ENCODE measurements around the gene RIPOR3.
"Not testable (repeated sequence)": the region's sequence is repeated elsewhere in the genome, so short reads cannot be mapped to it uniquely, and the experiment has no call there.

RIPOR3 gene

GRCh38 chr20:50724112-50724725 lies 32.9 kb upstream of the RIPOR3 start:
- no peak for DNase-seq (ENCODE audit: low spot score)

DNA sequence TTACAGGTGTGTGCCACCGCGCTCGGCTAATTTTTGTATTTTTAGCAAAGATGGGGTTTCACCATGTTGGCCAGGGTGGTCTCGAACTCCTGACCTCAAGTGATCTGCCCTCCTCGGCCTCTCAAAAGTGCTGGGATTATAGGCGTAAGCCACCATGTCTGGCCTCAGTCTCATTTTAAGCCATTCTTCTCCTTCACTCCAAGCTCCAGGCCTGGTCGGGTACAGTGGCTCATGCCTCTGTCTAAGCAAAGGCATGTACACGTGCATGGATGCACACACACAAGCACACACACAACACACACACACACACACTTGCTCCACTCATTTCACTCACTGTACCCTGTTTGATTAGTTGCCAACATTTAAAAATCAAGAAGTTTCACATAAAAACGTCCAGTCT lies 32.3 kb upstream of the RIPOR3 start:
- DNase-seq (ENCODE audit: low spot score) = no peak

- no peak for DNase-seq (ENCODE audit: low spot score)
Measured at GRCh38 chr20:50722424-50723155, 31.2 kb upstream of the RIPOR3 start.

GRCh38 chr20:50721881-50722281 lies 30.5 kb upstream of the RIPOR3 start:
- no peak for DNase-seq (ENCODE audit: low spot score)

DNA sequence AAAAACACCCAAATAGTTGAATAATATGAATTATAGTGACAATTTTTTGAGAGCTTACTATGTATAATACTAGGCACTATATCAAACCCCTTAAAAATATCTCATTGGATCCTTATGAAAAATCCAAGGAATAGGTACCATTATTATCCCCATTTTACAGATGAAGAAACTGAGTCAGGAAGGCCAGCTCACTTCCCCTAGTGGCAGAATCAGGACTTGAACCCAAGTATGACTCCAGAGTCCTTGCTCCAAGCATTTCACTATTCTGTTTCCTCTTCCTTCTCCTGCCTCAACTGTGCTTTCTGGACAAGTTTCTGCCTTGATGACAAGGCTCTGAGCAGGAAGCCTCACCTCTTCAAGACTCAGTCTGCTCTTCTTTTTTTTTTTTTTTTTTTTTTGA lies 29.2 kb upstream of the RIPOR3 start:
- DNase-seq (ENCODE audit: low spot score) = no peak

DNA sequence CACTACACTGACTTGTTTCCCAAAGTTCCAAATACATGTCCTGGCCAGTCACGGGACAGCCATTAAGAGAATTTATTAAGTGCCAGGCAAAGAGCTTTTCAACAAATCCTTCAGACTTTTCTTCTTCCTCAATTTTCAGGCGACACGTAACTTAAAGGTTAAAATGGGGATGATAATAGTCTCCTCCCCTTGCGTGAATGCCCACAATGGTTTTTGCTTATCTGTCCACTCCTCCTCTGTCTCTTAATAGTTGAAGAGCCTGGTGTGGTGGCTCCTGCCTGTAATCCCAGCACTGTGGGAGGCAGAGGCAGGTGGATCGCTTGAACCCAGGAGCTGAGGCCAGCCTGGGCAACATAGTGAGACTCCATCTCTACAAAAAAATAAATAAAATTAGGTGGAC lies 28.7 kb upstream of the RIPOR3 start:
- DNase-seq (ENCODE audit: low spot score) = no peak

GRCh38 chr20:50719328-50719727 lies 28.0 kb upstream of the RIPOR3 start:
- no peak for DNase-seq (ENCODE audit: low spot score)

DNA sequence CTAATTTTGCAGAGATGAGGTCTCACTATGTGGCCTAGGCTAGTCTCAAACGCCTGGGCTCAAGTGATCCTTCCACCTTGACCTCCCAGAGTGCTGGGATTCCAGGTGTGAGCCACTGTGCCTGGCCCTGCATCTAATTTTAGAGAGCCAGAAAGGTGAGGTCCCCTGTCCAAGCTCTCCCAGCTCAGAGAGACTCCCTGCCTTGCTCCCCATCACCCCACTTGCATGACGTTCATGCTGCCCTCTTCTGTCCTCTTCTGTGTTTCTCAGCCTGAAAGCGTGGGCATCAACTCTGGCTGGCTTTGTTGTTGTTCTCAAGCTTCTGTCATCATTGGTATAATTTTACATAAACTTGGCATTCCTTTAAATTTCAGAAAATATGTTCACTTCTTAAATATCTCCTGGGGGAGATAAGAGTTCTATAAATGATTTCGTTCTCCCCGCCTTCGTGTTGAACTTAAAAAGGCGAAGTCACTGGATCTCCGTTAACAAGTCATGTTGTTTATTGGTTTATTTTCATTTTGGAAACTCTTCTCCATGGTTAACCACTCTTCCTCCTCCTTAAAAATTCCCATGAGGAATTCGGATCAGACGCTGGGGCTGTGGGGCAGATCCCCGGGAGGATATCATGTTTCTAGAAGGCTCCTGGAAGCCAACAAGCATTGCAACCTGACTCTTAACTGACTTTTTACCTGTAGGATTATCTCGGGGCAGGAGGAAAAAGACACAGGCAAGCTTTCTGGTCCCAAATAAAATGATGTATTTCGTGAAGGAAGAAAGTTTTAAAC lies 26.8 kb upstream of the RIPOR3 start:
- DNase-seq (ENCODE audit: low spot score) = no peak

GRCh38 chr20:50717312-50717711 lies 26.0 kb upstream of the RIPOR3 start:
- DNase-seq (ENCODE audit: low spot score) = no peak

GRCh38 chr20:50716518-50716917 lies 25.2 kb upstream of the RIPOR3 start:
- DNase-seq (ENCODE audit: low spot score) = no peak

DNA sequence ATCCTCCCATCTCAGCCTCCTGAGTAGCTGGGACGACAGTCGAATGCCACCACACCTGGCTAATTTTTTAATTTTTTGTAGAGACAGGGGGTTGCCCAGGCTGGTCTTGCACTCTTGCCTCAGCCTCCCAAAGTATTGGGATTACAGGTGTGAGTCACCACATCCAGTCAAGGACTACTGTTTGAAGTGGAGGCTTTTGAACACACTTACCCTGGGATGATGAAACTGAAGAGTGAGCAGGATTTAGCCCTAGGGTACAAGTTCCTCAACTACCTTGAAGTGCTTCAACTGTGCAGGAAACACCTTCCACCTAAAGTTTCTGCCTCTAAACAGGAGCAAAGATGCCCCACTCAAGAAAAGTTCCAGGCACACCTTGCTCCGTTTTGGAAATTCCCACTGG lies 24.4 kb upstream of the RIPOR3 start:
- DNase-seq (ENCODE audit: low spot score) = no peak

- DNase-seq (ENCODE audit: low spot score) = not testable (repeated sequence)
Measured at GRCh38 chr20:50714426-50714825, 23.1 kb upstream of the RIPOR3 start.

GRCh38 chr20:50713657-50714101 lies 22.3 kb upstream of the RIPOR3 start:
- DNase-seq (ENCODE audit: low spot score) = peak; percentile 70

DNA sequence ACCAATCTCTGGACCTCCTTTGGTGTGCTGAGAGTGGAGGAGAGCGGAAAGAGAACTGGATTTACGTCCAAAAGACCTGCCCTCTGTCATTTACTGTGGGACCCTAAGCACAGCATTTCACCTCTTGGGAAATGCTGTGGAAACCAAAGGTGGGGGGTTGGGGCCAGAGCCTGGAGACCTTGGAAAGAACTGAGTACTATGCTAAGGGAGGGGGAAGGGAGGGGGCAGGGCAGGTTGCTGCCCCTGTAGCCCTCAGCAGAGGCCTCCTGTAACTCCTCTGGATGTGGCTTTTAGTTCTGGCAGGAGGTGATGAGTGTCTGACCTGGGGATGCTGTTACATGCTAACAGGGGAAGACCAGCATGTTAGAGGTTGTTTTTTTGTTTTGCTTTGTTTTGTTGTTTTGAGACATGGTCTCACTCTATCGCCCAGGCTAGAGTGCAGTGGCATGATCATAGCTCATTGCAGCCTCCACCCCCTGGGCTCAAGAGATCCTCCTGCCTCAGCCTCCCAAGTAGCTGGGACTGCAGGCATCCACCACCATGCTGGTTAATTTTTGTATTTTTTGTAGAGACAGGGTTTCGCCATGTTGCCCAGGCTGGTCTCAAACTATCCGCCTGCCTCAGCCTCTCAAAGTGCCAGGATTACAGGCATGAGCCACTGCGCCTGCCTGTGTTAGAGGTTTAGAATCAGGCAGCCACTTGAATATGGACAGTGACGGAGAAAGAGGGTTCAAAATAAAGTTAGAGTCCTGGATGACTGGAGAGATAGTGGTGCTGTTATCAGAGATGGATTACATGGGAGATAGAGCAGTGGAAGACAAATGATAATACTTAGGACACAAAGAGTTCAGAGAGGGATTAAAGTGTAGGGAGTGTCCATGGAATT lies 21.7 kb upstream of the RIPOR3 start:
- no peak for DNase-seq (ENCODE audit: low spot score)

DNA sequence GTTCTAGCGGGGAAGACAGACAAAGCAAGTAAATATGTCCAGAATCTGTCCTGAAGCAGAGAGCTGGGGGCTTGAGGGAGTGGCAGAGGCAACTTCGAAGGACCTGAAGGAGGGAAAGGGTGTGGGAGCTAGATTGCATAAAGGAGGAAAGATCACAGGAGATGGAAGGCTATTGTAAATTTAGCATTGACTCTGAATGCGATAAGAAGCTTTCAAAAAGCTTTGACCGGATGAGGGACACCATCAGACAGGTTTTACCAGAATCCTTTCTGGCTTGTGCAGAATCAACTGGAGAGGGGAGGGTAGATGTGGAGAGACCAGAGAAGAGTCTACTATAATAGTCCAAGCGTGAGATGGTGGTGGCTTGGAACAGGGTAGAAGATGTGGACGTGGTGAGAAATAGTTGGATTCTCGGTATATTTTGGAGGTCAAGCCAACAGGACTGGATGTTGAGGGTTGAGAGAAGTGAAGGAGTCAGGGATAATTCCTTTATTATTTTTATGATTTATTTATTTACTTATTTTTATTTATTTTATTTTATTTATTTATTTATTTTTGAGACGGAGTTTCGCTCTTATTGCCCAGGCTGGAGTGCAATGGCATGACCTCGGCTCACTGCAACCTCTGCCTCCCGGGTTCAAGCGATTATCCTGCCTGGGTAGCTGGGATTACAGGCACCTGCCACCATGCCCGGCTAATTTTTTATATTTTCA lies 19.9 kb upstream of the RIPOR3 start:
- DNase-seq (ENCODE audit: low spot score) = no peak

DNA sequence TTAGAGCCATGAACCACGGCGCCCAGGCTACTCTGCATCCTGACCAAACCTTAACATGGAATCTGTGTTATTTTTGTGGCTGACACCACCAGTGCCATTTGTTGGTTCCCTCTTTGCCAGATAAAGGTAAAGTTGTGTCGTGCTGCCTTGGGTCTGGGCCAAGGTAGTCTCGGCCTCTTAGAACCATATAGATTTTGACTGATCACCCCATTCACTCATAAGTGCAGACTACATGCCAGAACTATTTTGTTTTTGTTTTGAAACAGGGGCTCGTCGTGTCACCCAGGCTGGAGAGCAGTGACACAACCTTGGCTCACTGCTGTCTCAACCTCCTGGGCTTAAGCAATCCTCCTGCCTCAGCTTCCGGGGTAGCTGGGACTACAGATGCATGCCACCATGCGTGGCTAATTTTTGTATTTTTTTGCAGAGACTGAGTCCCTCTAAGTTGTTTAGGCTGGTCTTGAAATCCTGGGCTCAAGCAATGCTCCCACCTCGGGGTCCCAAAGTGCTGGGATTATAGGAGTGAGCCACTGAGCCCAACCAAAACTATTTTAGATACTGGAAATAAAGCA lies 19.2 kb upstream of the RIPOR3 start:
- no peak for DNase-seq (ENCODE audit: low spot score)

DNA sequence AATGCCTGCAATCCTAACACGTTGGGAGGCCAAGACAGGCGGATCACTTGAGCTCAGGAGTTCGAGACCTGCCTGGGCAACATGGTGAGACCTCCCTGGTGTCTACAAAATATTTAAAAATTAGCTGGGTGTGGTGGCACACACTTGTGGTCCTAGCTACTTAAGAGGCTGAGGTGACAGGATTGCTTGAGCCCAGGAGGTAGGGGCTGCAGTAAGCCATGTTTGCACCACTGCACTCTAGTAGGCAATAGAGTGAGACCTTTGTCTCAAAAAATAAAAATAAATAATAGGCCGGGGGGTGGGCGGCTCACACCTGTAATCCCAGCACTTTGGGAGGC lies 18.3 kb upstream of the RIPOR3 start:
- DNase-seq (ENCODE audit: low spot score) = no peak

DNA sequence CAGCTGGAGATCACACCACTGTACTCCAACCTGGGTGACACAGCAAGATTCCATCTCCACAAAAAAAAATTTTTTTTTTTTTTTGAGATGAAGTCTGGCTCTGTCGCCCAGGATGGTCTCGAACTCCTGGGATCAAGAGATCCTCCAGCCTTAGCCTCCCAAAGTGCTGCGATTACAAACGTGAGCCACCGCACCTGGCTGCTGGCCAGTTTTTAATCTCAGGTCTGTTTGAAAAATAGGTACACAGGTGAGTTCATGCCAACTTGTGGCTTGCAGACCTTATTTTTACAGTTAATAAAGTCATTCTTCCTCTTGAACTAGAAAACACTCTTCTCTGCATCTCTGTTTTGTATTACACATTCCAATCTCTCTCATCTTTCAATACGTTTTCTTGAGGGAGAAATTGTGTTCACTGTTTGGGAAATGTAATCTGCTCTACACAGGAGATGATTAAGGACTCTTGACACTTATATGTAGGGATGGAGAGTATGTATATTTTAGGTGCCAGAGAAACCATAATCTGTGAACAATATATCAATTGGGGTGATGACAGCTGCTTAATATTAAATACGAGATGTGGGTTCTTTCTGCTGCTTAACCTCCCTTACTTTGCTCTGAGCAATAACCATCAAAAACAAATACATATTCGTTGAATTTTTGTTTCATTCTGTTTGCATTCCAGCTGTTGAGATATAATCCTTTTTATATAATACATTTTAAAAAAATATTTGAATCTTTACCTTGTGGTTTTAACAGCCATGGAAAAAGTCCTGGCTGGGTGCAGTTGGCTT lies 17.7 kb upstream of the RIPOR3 start:
- DNase-seq (ENCODE audit: low spot score) = no peak

DNA sequence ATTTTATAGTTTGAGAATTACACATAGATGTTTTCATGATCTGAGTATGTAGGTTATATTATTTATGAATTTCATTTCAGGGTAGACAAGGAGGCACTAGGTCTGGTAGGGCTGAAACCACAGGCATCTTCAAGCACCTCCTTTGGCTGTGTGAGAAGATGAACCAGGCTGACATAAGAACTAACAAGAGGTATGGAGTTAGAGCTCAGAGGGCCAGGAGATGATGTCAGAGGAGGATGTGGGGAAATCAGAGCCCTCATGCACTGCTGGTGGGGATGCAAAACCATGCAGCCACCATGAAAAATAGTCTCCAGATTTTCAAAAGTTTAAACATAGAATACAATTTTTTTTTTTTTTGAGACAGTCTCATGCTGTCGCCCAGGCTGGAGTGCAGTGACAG lies 13.6 kb upstream of the RIPOR3 start:
- DNase-seq (ENCODE audit: low spot score) = peak; percentile 36

GRCh38 chr20:50704514-50704913 lies 13.2 kb upstream of the RIPOR3 start:
- DNase-seq (ENCODE audit: low spot score) = no peak

Measured in AG20443 (cell line).